Calu3 (cell line): Measurements from ENCODE around the gene TIRAP. TPM values are rescaled to one million over a fixed set of nuclear protein-coding genes. Genes with fewer than 3 reads are reported as not detected.

Source experiments
- BruUV-seq: library from RNA; stranded (reverse); fragments of 400-500 nt; replicated peaks from 2 replicates; lab custom pipeline; 2021; lab: Mats Ljungman, UMichigan
- CTCF ChIA-PET: fragments of 300-600 bp; sonication (Branson Sonifier 250); formaldehyde crosslinking; loops from one replicate; lab custom pipeline; 2022; ENCODE audit warnings: antibody characterized with exemption; lab: Charles Lee
- DNase-seq: peaks from one replicate; pipeline ENCODE4 v3.0.0; 2022
- H3K27ac Mint-ChIP-seq: one replicate; pipeline ENCODE4 v1.8.0; 2022; ENCODE audit warnings: mixed read lengths; ENCODE audit not compliant: unreplicated experiment
- H3K27me3 Mint-ChIP-seq: one replicate; pipeline ENCODE4 v1.8.0; 2022; ENCODE audit warnings: mixed read lengths; ENCODE audit not compliant: unreplicated experiment
- H3K36me3 Mint-ChIP-seq: one replicate; pipeline ENCODE4 v1.8.0; 2022; ENCODE audit warnings: mild to moderate bottlenecking, moderate library complexity, mixed read lengths; ENCODE audit not compliant: insufficient read depth, unreplicated experiment
- H3K4me1 Mint-ChIP-seq: one replicate; pipeline ENCODE4 v1.8.0; 2022; ENCODE audit warnings: mild to moderate bottlenecking, low read depth, mixed read lengths; ENCODE audit not compliant: unreplicated experiment
- H3K4me3 Mint-ChIP-seq: one replicate; pipeline ENCODE4 v1.8.0; 2022; ENCODE audit warnings: mild to moderate bottlenecking, low read depth, moderate library complexity, mixed read lengths; ENCODE audit not compliant: unreplicated experiment
- H3K9me3 Mint-ChIP-seq: one replicate; pipeline ENCODE4 v1.8.0; 2022; ENCODE audit warnings: low read depth, mixed read lengths; ENCODE audit not compliant: unreplicated experiment
- intact Hi-C: fragments of 100-400 bp; cut with micrococcal nuclease; formaldehyde crosslinking; loops from one replicate; pipeline ENCODE4 v1.10.0; 2022; ENCODE audit not compliant: unreplicated experiment
- total RNA-seq: library from RNA; stranded (reverse); gene quantifications from 2 replicates; pipeline ENCODE4 v1.2.3, GENCODE V29; 2022
- TF ChIP-seq, protein P1 (sequence below): fragments of 200-600 bp; IDR thresholded peaks from one replicate; pipeline ENCODE4 v1.8.0; 2022; ENCODE audit warnings: antibody characterized with exemption; ENCODE audit not compliant: unreplicated experiment

Gene TIRAP
- total RNA-seq, 1 experiment from 2014 or later, result 8.1 TPM

DNA sequence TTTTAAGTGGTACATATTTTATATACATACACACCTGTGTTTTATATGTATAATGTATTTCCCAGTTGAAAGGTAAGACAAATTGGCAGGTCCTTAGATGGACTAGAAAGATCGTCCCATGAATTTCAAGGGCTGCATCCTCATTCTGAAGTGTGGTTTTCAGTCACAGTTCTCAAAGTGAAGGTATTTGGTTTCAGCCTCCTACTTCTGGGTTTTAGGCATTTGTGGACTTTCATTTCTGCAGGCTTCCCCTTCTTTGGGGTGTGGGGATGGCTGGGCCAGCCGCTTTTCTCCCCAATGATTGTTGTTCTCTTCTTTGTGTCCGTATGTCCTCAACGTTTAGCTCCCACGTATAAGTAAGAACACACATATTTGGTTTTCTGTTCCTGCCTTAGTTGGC is 30.9 kb downstream of the TIRAP start:
- Mint-ChIP-seq H3K27ac (no peak overlapping the region), H3K9me3 (no peaks in the 10 kb centered on the region), H3K36me3 (peaks cover 5% of the 10 kb centered on the region), H3K4me1 (peaks cover 23% of the 10 kb centered on the region), H3K27me3 (no peaks in the 10 kb centered on the region), H3K4me3 (no peak overlapping the region)
- CTCF ChIA-PET, result no interaction called here
- BruUV-seq, result no TSS peak
- DNase-seq, result no peak
- intact Hi-C loops, result loop anchor here (5.0 kb wide), 2 partner anchors 43 to 118 kb away; partner anchors contain the start of gene ST3GAL4
- TF ChIP-seq, protein P1, sequence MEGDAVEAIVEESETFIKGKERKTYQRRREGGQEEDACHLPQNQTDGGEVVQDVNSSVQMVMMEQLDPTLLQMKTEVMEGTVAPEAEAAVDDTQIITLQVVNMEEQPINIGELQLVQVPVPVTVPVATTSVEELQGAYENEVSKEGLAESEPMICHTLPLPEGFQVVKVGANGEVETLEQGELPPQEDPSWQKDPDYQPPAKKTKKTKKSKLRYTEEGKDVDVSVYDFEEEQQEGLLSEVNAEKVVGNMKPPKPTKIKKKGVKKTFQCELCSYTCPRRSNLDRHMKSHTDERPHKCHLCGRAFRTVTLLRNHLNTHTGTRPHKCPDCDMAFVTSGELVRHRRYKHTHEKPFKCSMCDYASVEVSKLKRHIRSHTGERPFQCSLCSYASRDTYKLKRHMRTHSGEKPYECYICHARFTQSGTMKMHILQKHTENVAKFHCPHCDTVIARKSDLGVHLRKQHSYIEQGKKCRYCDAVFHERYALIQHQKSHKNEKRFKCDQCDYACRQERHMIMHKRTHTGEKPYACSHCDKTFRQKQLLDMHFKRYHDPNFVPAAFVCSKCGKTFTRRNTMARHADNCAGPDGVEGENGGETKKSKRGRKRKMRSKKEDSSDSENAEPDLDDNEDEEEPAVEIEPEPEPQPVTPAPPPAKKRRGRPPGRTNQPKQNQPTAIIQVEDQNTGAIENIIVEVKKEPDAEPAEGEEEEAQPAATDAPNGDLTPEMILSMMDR, result no peak

DNA sequence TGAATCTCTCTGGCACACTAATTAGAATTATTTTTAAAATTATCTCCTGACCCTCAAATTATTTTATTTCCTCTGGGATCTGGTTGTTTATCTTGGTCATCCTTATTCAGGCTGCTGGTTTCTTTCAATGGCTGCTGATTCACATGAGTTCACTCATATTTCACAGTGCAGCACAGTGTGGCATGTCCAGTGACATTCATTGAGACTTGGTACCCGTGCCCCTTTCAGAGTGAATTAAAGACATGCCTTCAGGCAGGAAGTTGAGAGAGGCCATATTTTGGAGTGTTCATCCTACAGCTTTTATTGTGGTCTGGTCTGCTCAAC is 34.5 kb downstream of the TIRAP start:
- Mint-ChIP-seq H3K36me3 (no peaks in the 10 kb centered on the region), H3K27ac (no peak overlapping the region), H3K4me3 (no peak overlapping the region), H3K27me3 (no peaks in the 10 kb centered on the region), H3K9me3 (no peaks in the 10 kb centered on the region), H3K4me1 (peaks cover 23% of the 10 kb centered on the region)
- CTCF ChIA-PET, result interaction anchor here (0.7 kb wide), 2 partner anchors 89 to 177 kb away, joined by 3 to 5 read pairs; no protein-coding TSS in a partner anchor
- DNase-seq, result no peak
- TF ChIP-seq, protein P1, result no peak
- intact Hi-C loops, result no loop called here
- BruUV-seq, result no TSS peak

DNA sequence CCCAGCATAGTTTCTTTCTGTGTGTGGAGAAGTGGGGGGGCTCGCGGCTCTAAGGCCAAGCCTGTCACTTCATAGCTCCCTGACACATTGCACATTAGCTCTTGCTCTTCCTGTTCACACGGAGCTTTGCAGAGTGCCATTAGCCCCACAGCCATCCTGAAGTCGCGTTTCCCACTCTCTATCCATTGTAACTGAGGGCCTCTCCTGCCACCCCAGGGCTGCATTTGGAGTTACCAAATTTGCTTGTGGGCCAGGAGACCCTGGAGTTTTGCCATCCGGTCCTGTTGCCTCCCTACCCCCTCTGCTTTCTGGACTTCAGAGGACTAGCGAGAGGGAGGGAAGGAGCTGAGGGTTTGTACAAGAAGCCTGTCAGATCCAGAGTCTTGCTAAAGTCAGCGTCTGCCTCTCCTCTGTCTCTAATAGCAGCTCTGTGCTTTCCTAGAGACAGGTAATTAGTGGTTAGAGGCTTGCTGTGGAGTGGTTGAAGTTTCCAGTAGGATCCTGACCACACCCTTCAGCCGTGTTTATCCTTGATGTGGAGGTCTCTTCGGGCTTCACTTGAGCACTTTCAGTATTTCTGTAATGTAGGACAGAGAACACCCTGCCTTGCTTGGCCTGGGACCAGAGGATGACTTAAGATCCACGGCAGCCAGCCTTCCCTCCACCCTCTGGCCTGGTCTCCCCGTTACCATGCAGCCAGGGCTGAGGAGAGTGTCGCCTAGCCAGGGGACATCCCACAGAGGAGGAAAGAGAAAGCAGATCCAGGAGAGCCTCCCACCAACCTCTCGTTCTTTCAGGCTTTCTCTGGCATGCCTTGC is 35.1 kb downstream of the TIRAP start:
- no peak for DNase-seq
- no peaks in the 10 kb centered on the region for H3K9me3 Mint-ChIP-seq
- no TSS peak for BruUV-seq
- H3K27me3 Mint-ChIP-seq, result no peaks in the 10 kb centered on the region
- CTCF ChIA-PET, result interaction anchor here (0.8 kb wide), 1 partner anchor 123 kb away, joined by 4 read pairs; no protein-coding TSS in a partner anchor
- intact Hi-C loops, result no loop called here
- H3K4me1 Mint-ChIP-seq, result peaks cover 18% of the 10 kb centered on the region
- H3K36me3 Mint-ChIP-seq, result no peaks in the 10 kb centered on the region
- TF ChIP-seq, protein P1, result no peak
- H3K4me3 Mint-ChIP-seq, result no peak overlapping the region
- no peak overlapping the region for H3K27ac Mint-ChIP-seq

DNA sequence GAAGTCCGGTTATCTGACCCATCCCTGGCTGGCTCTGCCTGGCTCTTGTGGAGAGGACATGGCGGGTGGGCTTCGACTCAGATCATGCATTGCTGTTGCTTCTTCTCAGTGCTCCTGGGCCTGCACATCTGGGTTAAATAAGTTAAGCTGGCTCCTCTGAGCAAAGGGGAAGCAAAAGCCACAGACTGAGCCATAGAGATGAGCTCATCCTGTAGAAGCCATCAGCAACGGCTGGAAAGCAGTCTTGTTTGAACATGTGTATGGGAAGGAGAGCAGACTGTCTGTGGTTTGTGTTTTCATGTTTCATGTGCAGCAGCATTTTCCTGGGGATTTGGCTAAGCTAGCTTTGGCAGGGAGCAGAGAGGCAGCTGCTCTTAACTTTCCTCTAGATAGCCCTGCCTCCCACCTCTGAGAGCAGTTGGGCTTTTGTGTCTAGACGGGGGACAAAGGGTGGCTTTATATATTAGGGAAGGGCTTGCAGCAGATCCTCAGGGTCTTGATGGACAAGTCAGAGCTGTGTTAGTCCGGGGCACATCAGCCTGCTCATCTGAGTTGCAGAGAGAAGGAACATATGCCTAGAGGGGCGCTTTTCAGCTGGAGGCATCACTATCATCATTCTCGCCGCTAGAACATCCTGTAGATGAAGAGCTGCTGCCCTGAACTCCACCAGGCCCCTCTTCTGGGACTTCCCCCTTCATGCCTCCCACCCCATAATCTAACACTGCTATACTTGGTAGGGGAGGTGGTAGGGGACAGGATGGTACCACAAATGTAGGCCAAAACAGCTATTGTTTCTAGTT is 35.9 kb downstream of the TIRAP start:
- no peaks in the 10 kb centered on the region for H3K36me3 Mint-ChIP-seq
- intact Hi-C loops, result no loop called here
- no peaks in the 10 kb centered on the region for H3K9me3 Mint-ChIP-seq
- no peak overlapping the region for H3K4me3 Mint-ChIP-seq
- BruUV-seq, result no TSS peak
- peaks cover 12% of the 10 kb centered on the region for H3K4me1 Mint-ChIP-seq
- H3K27ac Mint-ChIP-seq, result no peak overlapping the region
- no peaks in the 10 kb centered on the region for H3K27me3 Mint-ChIP-seq
- DNase-seq, result no peak
- TF ChIP-seq, protein P1, result no peak
- CTCF ChIA-PET, result interaction anchor here (0.7 to 1.0 kb wide), 3 partner anchors 9 to 162 kb away, joined by 3 to 4 read pairs (median 4); no protein-coding TSS in a partner anchor
